ENCODE results near the gene CHID1.

DNA sequence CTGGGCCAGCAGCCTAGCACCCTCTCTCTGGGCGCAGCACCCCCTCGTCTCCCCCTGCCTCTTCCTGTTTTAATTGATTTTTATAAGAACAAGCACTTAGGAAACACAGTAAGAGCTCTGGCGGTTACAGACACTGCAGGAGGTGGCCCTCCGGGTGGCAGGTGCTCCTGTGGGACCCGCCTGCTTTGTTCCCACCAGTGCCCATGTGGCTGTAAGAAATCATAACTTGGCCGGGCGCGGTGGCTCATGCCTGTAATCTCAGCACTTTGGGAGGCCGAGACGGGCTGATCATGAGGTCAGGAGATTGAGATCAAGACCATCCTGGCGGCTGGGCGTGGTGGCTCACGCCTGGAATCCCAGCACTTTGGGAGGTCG lies 49.5 kb downstream of the CHID1 start:
- TF ChIP-seq, protein P1, sequence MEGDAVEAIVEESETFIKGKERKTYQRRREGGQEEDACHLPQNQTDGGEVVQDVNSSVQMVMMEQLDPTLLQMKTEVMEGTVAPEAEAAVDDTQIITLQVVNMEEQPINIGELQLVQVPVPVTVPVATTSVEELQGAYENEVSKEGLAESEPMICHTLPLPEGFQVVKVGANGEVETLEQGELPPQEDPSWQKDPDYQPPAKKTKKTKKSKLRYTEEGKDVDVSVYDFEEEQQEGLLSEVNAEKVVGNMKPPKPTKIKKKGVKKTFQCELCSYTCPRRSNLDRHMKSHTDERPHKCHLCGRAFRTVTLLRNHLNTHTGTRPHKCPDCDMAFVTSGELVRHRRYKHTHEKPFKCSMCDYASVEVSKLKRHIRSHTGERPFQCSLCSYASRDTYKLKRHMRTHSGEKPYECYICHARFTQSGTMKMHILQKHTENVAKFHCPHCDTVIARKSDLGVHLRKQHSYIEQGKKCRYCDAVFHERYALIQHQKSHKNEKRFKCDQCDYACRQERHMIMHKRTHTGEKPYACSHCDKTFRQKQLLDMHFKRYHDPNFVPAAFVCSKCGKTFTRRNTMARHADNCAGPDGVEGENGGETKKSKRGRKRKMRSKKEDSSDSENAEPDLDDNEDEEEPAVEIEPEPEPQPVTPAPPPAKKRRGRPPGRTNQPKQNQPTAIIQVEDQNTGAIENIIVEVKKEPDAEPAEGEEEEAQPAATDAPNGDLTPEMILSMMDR (conservative IDR thresholded peaks at IDR 0.05; ENCODE audit: low read depth, low read length): no peak
- no peak for TF ChIP-seq RFX5 (IDR thresholded peaks at IDR 0.05; ENCODE audit: low read depth, low read length)
- no peak for TF ChIP-seq FOS (IDR thresholded peaks at IDR 0.05; ENCODE audit: low read depth, low read length)
- no peak for TF ChIP-seq MAFK (IDR thresholded peaks at IDR 0.05; ENCODE audit: low read depth, low read length)
- no peak for TF ChIP-seq RCOR1 (IDR thresholded peaks at IDR 0.05; ENCODE audit: insufficient replicate concordance, low read length)
- no peak for TF ChIP-seq BHLHE40 (IDR thresholded peaks at IDR 0.05; ENCODE audit: low read depth, low read length)
- no peak for TF ChIP-seq MXI1 (IDR thresholded peaks at IDR 0.05; ENCODE audit: borderline replicate concordance, low read depth, low read length)
- TF ChIP-seq NFE2L2 (IDR thresholded peaks at IDR 0.05; ENCODE audit: low read depth, low read length): no peak
- TF ChIP-seq POLR2A (IDR thresholded peaks at IDR 0.05; ENCODE audit: low read depth, low read length): no peak
- TF ChIP-seq RAD21 (IDR thresholded peaks at IDR 0.05; ENCODE audit: low read length): no peak
- TF ChIP-seq SMC3 (IDR thresholded peaks at IDR 0.05; ENCODE audit: low read depth, low read length): no peak
- TF ChIP-seq USF2 (IDR thresholded peaks at IDR 0.05; ENCODE audit: low read depth, low read length): no peak
- no peak for TF ChIP-seq CEBPB (IDR thresholded peaks at IDR 0.05; ENCODE audit: low read depth, low read length)
- no peak for TF ChIP-seq MAZ (IDR thresholded peaks at IDR 0.05; ENCODE audit: borderline replicate concordance, low read depth, low read length)
